ENCODE data around the gene PRKN.

GRCh38 chr6:161853657-161854056 lies 873.9 kb downstream of the PRKN start:
- TF ChIP-seq CTCF (IDR thresholded peaks at IDR 0.05 in 8 of 11, conservative IDR thresholded peaks at IDR 0.05 in 3 of 11) (no peak), POLR2AphosphoS5 (IDR thresholded peaks at IDR 0.05) (no peak)
